Measurements from ENCODE around the gene TRAF2. TPM values are rescaled to one million over a fixed set of nuclear protein-coding genes. Genes with fewer than 3 reads are reported as not detected.

TRAF2 gene
- total and polyA plus RNA-seq, 9 of the 15 experiments (the other 6 are each of a cell fraction or from before 2014, with no cell fraction given), result 0.24 to 45.2 (median 18.0) TPM

- TF ChIP-seq FOXM1 (IDR thresholded peaks at IDR 0.05; ENCODE audit: low read depth), result no peak
- TF ChIP-seq FOXM1 (CRISPR knock-in tag; IDR thresholded peaks at IDR 0.05; ENCODE audit: low read depth), result no peak
- TF ChIP-seq RAD51 (IDR thresholded peaks at IDR 0.05; ENCODE audit: borderline replicate concordance, low read depth), result no peak
- TF ChIP-seq SETDB1 (IDR thresholded peaks at IDR 0.05; ENCODE audit: low read length), result no peak
- TF ChIP-seq CBFB (CRISPR knock-in tag; IDR thresholded peaks at IDR 0.05), result no peak
Measured at GRCh38 chr9:136901516-136902258, 15.4 kb downstream of the TRAF2 start (continued).

- FAIRE-seq, result no peak
- no peak overlapping the region for H2AFZ ChIP-seq (ENCODE audit: low read depth, low read length)
- no TSS peak for BruUV-seq (replicated peaks)
- H3K9me3 ChIP-seq (replicated peaks; ENCODE audit: control insufficient read depth, insufficient read depth, low read depth, low read length), result no peaks in the 10 kb centered on the region
- H3K9ac ChIP-seq (ENCODE audit: insufficient read depth in 1 of 2, low read depth in 2 of 2, low read length in 2 of 2), result peak overlapping the region in 1 of 2 experiments; percentile 20; a peak in 1 of 4 replicates
- H4K20me1 ChIP-seq (replicated peaks; ENCODE audit: control insufficient read depth, insufficient read depth, low read length), result no peaks in the 10 kb centered on the region; the same call in 1 of the 2 replicates
- H3K27me3 ChIP-seq (ENCODE audit: control insufficient read depth in 2 of 2, insufficient read depth in 2 of 2, low read length in 2 of 2), result no peaks in the 10 kb centered on the region
- WGBS (ENCODE audit: insufficient coverage, low coverage, missing lambda C conversion rate), result 98% methylated on average over 13 of the region's 15 CpGs
- intact Hi-C loops (cut with micrococcal nuclease), result no loop called here
- no peak overlapping the region for H3K27ac ChIP-seq (ENCODE audit: extremely low read depth, low read depth, low read length)
- no peaks in the 10 kb centered on the region; the same call in 1 of the 3 replicates for H3K79me2 ChIP-seq (ENCODE audit: control insufficient read depth, insufficient read depth, low read length)
- no peak overlapping the region for H3K4me3 ChIP-seq
- peaks cover 86% of the 10 kb centered on the region for H3K36me3 ChIP-seq (ENCODE audit: control insufficient read depth, insufficient read depth, low read length)
- CTCF ChIA-PET (ENCODE audit: low intra/inter-chr PET ratio), result no interaction called here
- no peaks in the 10 kb centered on the region for H3K9me1 ChIP-seq (ENCODE audit: control insufficient read depth, insufficient read depth, low read length)
- in situ Hi-C loops (cut with MboI), result no loop called here
- ATAC-seq, result no peak
- POLR2A ChIA-PET, result interaction anchor here (0.6 kb wide), 2 partner anchors 9 to 34 kb away, joined by 3 read pairs; no protein-coding TSS in a partner anchor
- DNase-seq (ENCODE audit: extremely low read depth in 1 of 4, low spot score in 3 of 4), result no peak
- H3K4me2 ChIP-seq (ENCODE audit: insufficient read depth, low read length), result no peak overlapping the region
- peaks cover 0 to 13% of the 10 kb centered on the region in 2 experiments; a peak in 1 of 5 replicates for H3K4me1 ChIP-seq (replicated peaks in 1 of 2; ENCODE audit: control insufficient read depth in 2 of 2, insufficient read depth in 2 of 2, low read length in 2 of 2)
- TF ChIP-seq RBM39 (optimal IDR thresholded peaks at IDR 0.05; ENCODE audit: low read depth, low read length), result no peak
- no peak for TF ChIP-seq NCOA1 (IDR thresholded peaks at IDR 0.05; ENCODE audit: low read depth)
- TF ChIP-seq ZBTB34 (CRISPR knock-in tag; IDR thresholded peaks at IDR 0.05), result no peak
- TF ChIP-seq MEF2D (tag; conservative IDR thresholded peaks at IDR 0.05; ENCODE audit: low read depth), result no peak
- TF ChIP-seq ETV1 (tag; conservative IDR thresholded peaks at IDR 0.05; ENCODE audit: low read depth), result no peak
- no peak for TF ChIP-seq ZNF384 (IDR thresholded peaks at IDR 0.05; ENCODE audit: low read depth, low read length)
- TF ChIP-seq ZNF212 (CRISPR knock-in tag; IDR thresholded peaks at IDR 0.05), result no peak
- TF ChIP-seq ZNF140 (CRISPR knock-in tag; IDR thresholded peaks at IDR 0.05), result no peak
- TF ChIP-seq MAFF (IDR thresholded peaks at IDR 0.05; ENCODE audit: low read length), result no peak
- no peak for TF ChIP-seq ZNF586 (CRISPR knock-in tag; conservative IDR thresholded peaks at IDR 0.05)
- no peak for TF ChIP-seq RHOXF2B (CRISPR knock-in tag; conservative IDR thresholded peaks at IDR 0.05)
- no peak for TF ChIP-seq PHB (CRISPR knock-in tag; IDR thresholded peaks at IDR 0.05)
- TF ChIP-seq ELK3 (CRISPR knock-in tag; IDR thresholded peaks at IDR 0.05), result no peak
- TF ChIP-seq GTF2E2 (tag; IDR thresholded peaks at IDR 0.05), result no peak
- no peak for TF ChIP-seq MAX (CRISPR knock-in tag; IDR thresholded peaks at IDR 0.05)
- TF ChIP-seq ELF1 (tag; IDR thresholded peaks at IDR 0.05), result no peak
Measured at GRCh38 chr9:136902259-136902821, 16.0 kb downstream of the TRAF2 start.
